Fibroblast of the aortic adventitia (primary cell): Measurements from ENCODE around the gene RELN. TPM values are rescaled to one million over a fixed set of nuclear protein-coding genes. Genes with fewer than 3 reads are reported as not detected.

ENCODE experiments used
- DNase-seq: peaks from one replicate; pipeline ENCODE4 v3.0.0-alpha.2; 2010; ENCODE audit warnings: low read depth
- H3K4me3 ChIP-seq: 2 replicates; pipeline ENCODE4 v1.5.1; 2011; ENCODE audit warnings: low read depth, mild to moderate bottlenecking, control low read depth, low read length, moderate library complexity
- total RNA-seq: library from RNA; depleted of rRNA; stranded (reverse); fragments of >200 nt; gene quantifications from 2 replicates; pipeline ENCODE4 v1.2.3, GENCODE V29; 2012; ENCODE audit warnings: low replicate concordance
- TF ChIP-seq, protein P1 (sequence below): IDR thresholded peaks from 2 replicates; pipeline ENCODE4 v1.5.1; 2011; ENCODE audit warnings: mild to moderate bottlenecking, low read length, control low read depth, inconsistent platforms; ENCODE audit not compliant: insufficient read depth

RELN gene
- total RNA-seq, 1 donor = 88.7 TPM

DNA sequence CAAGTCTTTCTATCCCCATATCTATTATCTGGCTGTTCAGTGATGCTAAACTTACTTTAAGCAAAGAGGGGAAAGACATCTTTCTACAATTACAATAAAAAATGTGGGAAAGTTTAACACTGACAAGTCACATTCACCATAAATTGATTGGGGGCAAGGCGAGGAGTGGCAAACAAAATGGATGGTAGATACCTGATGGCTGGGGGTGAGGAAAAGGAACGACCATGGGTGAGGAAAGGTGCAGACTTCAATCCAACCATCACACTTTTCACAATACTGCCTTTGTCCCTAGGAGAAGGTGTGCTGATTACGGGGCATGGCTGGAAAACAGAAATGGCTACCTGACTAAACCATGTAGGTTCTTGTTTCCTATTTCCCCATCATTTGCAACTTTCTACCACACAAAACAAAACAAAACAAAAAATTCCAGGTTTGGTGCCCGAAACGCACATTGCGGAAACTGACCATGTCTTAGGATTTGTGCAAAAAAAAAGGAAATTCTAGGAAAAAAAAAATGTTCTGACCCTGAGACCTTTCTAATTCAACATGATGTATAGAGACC, 3.8 kb downstream of the RELN start:
- TF ChIP-seq, protein P1, sequence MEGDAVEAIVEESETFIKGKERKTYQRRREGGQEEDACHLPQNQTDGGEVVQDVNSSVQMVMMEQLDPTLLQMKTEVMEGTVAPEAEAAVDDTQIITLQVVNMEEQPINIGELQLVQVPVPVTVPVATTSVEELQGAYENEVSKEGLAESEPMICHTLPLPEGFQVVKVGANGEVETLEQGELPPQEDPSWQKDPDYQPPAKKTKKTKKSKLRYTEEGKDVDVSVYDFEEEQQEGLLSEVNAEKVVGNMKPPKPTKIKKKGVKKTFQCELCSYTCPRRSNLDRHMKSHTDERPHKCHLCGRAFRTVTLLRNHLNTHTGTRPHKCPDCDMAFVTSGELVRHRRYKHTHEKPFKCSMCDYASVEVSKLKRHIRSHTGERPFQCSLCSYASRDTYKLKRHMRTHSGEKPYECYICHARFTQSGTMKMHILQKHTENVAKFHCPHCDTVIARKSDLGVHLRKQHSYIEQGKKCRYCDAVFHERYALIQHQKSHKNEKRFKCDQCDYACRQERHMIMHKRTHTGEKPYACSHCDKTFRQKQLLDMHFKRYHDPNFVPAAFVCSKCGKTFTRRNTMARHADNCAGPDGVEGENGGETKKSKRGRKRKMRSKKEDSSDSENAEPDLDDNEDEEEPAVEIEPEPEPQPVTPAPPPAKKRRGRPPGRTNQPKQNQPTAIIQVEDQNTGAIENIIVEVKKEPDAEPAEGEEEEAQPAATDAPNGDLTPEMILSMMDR = no peak
- no peak for DNase-seq
- H3K4me3 ChIP-seq = no peak overlapping the region

DNA sequence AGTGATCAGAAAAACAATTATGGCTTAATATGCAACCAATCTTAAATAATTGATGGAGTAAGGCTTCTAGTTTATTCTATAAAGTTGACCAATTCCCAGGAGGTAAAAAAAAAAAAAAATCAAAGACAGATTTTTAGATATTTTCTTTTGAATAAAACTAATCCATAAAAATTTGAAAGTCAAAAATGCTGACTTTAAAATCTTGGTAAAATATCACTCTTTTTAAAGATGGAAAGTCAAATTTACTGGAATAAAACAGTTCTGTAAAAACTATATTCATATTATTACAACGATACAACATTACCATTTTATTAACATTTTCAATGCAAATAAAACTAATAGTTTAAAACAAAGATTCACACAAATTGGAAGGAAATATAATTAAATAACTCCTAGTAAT, 5.4 kb downstream of the RELN start:
- no peak overlapping the region for H3K4me3 ChIP-seq
- TF ChIP-seq, protein P1 = no peak
- DNase-seq = no peak

DNA sequence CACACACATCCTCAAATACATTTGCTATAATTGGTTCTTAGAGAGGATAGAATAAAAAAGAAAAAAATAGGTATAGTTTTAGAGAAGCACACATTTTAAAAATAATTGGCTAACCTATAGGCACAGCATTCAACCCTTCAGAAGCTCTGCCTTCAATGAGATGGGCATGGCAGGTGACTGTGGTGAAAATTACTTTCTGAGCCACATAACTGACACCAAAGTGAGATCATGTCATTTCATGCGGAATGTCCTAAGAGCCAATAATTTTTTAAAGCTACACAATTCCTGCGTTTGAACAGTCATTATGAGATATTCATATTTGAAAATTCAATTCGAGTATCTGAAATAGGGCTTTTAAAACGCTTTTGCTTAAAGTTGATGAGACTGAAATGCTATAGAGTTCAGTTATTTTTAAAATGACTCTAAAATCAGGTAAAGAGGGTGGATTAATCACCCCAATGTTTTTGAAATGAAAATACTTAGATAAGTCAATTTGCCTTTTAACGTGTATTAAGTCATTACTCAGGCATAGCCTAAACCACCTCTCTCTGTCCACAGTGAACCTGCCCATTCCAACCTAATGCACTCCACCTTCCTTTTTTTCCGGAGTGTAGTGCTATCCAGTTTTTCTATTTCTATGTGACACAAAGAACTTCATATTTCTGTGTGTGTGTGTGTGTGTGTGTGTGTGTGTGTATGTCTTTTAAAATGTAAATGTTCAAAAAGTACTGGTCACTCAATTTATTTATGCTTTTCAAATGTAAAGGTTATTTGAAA, 6.1 kb downstream of the RELN start:
- DNase-seq = no peak
- TF ChIP-seq, protein P1 = no peak

DNA sequence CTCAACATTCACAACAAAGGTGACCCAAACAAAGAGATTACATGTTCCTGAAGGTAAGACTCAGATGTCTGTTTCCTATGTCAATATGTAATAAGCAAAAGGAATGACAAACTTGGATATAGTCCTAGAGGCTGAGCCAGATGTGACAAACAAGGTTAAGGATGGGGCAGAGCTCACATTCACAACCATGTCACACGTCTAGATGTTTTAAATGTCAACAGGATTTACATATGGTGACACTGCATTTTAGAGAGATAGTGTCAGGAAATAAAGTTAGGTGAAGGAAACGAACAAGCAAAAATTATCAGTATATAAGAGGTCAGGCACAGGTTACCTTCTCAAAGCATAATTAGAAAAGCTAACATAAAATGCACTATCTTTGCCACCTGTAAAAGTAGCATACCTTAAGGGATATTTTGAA, 8.4 kb downstream of the RELN start:
- TF ChIP-seq, protein P1 = no peak
- no peak for DNase-seq
- no peak overlapping the region for H3K4me3 ChIP-seq

More for the DNA sequence above, 6.1 kb downstream of the RELN start:
- no peak overlapping the region for H3K4me3 ChIP-seq

DNA sequence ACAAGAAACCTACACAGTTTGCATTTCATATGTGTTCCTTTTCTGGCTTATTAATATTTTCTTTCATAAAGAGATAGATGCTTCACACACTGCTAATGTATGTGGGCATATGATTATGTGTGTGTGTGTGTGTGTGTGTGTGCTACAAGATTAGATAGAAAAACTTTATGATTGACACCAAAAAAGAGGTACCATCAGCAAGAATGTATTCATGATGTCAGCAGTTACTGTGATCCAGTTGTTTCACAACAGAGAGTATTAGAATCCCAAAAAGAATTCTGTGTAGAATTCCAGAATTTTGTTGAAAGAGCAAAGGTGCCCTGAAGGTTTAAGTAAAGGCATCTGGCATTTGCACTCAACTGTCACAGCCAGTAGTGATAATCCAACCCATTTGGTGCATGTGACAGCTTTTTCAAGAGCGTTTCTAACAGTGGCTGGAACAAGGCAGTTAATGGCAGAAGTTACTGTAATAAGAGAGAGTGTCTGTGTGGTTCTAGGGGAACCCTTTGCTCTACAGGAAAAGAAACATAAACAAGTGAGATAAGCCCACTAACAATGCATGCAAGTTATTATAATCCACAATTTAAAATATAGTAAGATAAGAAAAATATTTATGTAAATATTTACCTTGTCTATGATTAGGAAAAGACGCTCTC, 16.6 kb downstream of the RELN start:
- H3K4me3 ChIP-seq = no peak overlapping the region
- DNase-seq = no peak
- TF ChIP-seq, protein P1 = no peak

DNA sequence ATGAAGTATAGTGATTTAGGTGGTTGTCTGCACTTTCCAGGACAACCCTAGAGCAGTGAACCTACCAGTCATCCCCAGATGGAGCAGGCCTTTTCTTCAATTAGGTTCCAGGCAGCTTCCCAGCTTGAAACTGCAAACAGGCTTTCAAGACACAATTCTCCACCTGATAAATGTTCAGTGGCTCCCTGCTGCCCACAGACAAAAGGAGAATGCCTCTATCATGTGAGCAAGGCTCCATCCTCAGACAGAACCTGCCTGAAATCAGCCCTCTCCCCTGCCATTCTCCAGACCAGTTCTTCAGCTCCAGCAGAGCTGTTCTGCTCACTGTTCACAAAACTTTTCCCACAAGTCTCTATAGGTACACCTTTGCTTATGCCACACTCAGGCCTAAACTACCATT, 22.1 kb downstream of the RELN start:
- no peak overlapping the region for H3K4me3 ChIP-seq
- no peak for DNase-seq
- TF ChIP-seq, protein P1 = no peak
